ENCODE results near the gene COL11A2. TPM values are rescaled to one million over a fixed set of nuclear protein-coding genes. Genes with fewer than 3 reads are reported as not detected.

COL11A2 gene
- polyA plus RNA-seq, 1 of the 3 experiments (the other 2 are of a cell fraction) = 0.99 TPM

DNA sequence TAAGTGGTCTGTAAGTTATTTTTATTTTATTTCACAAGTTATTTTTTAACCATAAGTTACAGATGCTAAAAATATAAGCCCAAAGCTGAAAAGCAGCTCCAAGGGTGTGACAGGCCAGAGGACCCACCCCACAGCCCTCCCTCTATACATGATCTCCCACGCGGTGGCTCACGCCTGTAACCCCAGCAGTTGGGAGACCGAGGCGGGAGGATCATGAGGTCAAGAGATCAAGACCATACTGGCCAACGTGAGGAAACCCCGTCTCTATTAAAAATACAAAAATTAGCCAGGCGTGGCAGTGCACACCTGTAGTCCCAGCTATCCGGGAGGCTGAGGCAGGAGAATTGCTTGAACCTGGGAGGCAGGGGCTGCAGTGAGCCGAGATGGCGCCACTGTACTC lies 32.2 kb downstream of the COL11A2 start:
- no peaks in the 10 kb centered on the region for H3K36me3 ChIP-seq (replicated peaks in 1 of 2; ENCODE audit: control insufficient read depth in 1 of 2, insufficient read depth in 2 of 2, low read length in 1 of 2)
- no peaks in the 10 kb centered on the region for H4K20me1 ChIP-seq (ENCODE audit: insufficient read depth)
- no peak overlapping the region for H3K4me2 ChIP-seq
- no peak for DNase-seq
- H3K79me2 ChIP-seq (ENCODE audit: insufficient read depth) = no peaks in the 10 kb centered on the region
- CTCF ChIA-PET = interaction anchor here (0.7 to 6.4 kb wide), 6 partner anchors 11 to 95 kb away, joined by 3 to 96 read pairs (median 6); no protein-coding TSS in a partner anchor
- H3K4me3 ChIP-seq (ENCODE audit: low read depth in 2 of 2, low read length in 1 of 2) = no peak overlapping the region
- H3F3A ChIP-seq (replicated peaks; ENCODE audit: insufficient read depth) = no peaks in the 10 kb centered on the region
- no peak overlapping the region for H2AFZ ChIP-seq (ENCODE audit: low read depth)
- TF ChIP-seq, protein P1, sequence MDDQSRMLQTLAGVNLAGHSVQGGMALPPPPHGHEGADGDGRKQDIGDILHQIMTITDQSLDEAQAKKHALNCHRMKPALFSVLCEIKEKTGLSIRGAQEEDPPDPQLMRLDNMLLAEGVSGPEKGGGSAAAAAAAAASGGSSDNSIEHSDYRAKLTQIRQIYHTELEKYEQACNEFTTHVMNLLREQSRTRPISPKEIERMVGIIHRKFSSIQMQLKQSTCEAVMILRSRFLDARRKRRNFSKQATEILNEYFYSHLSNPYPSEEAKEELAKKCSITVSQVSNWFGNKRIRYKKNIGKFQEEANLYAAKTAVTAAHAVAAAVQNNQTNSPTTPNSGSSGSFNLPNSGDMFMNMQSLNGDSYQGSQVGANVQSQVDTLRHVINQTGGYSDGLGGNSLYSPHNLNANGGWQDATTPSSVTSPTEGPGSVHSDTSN (IDR thresholded peaks at IDR 0.05) = no peak
- TF ChIP-seq POLR2AphosphoS5 (IDR thresholded peaks at IDR 0.05; ENCODE audit: low read depth, low read length) (no peak), FOSL2 (IDR thresholded peaks at IDR 0.05; ENCODE audit: borderline replicate concordance, low read depth) (no peak), MEF2A (IDR thresholded peaks at IDR 0.05; ENCODE audit: borderline replicate concordance, low read depth) (no peak), FOXM1 (IDR thresholded peaks at IDR 0.05; ENCODE audit: low read depth) (no peak), RXRA (IDR thresholded peaks at IDR 0.05; ENCODE audit: borderline replicate concordance, low read depth) (no peak), MXI1 (IDR thresholded peaks at IDR 0.05; ENCODE audit: low read depth, low read length) (no peak)
- H3K9ac ChIP-seq = no peak overlapping the region
- no peaks in the 10 kb centered on the region for H3K9me2 ChIP-seq
- POLR2A ChIA-PET = no interaction called here
- no peaks in the 10 kb centered on the region for H3K9me3 ChIP-seq
- peaks cover 0 to 7% of the 10 kb centered on the region in 2 experiments; a peak in 1 of 4 replicates for H3K4me1 ChIP-seq (ENCODE audit: control insufficient read depth in 1 of 2, insufficient read depth in 2 of 2, low read depth in 1 of 2, low read length in 1 of 2)
- 93% methylated on average over 11 of the region's 11 CpGs for WGBS (ENCODE audit: low lambda C conversion rate)
- H3K27me3 ChIP-seq (ENCODE audit: insufficient read depth) = no peaks in the 10 kb centered on the region; the same call in 1 of the 2 replicates
- H3K27ac ChIP-seq (ENCODE audit: low read depth in 2 of 2, low read length in 1 of 2) = no peak overlapping the region

DNA sequence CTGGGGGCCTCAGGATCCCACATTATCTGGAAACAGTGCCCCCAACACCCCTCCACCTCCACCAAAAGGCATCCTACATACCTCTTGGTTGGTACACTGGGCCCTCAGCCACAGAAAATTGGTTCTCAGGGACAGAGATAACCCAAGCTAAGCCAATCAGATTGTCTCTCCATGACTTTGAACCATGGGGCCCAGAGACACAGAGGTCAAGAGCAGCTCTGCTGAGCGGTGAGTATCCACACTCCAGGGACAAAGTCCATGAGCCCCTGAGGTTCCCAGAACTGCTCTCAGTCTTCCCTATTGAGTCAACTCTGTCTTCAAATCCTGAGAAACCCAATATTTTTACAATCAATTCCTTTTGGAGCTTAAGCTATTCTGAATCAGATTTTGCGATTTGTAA lies 35.3 kb downstream of the COL11A2 start:
- ChIA-PET CTCF (interaction anchor here (0.9 to 6.4 kb wide), 5 partner anchors 10 to 91 kb away, joined by 3 to 96 read pairs (median 5); partner anchors contain the start of gene COL11A2), POLR2A (no interaction called here)
- TF ChIP-seq, protein P2, sequence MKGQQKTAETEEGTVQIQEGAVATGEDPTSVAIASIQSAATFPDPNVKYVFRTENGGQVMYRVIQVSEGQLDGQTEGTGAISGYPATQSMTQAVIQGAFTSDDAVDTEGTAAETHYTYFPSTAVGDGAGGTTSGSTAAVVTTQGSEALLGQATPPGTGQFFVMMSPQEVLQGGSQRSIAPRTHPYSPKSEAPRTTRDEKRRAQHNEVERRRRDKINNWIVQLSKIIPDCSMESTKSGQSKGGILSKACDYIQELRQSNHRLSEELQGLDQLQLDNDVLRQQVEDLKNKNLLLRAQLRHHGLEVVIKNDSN (IDR thresholded peaks at IDR 0.05; ENCODE audit: borderline replicate concordance, low read depth) = no peak
- Histone ChIP-seq H3K27ac (ENCODE audit: low read depth in 2 of 2, low read length in 1 of 2) (no peak overlapping the region), H3K79me2 (ENCODE audit: insufficient read depth) (no peaks in the 10 kb centered on the region), H2AFZ (ENCODE audit: low read depth) (no peak overlapping the region), H3K9ac (no peak overlapping the region), H3F3A (replicated peaks; ENCODE audit: insufficient read depth) (no peaks in the 10 kb centered on the region), H3K4me1 (ENCODE audit: control insufficient read depth in 1 of 2, insufficient read depth in 2 of 2, low read depth in 1 of 2, low read length in 1 of 2) (peaks cover 0 to 5% of the 10 kb centered on the region in 2 experiments; a peak in 1 of 4 replicates), H3K36me3 (replicated peaks in 1 of 2; ENCODE audit: control insufficient read depth in 1 of 2, insufficient read depth in 2 of 2, low read length in 1 of 2) (no peaks in the 10 kb centered on the region), H3K27me3 (ENCODE audit: insufficient read depth) (no peaks in the 10 kb centered on the region; the same call in 1 of the 2 replicates), H3K4me3 (ENCODE audit: low read depth in 2 of 2, low read length in 1 of 2) (no peak overlapping the region), H4K20me1 (ENCODE audit: insufficient read depth) (no peaks in the 10 kb centered on the region), H3K9me2 (no peaks in the 10 kb centered on the region), H3K4me2 (no peak overlapping the region), H3K9me3 (no peaks in the 10 kb centered on the region)
- WGBS (ENCODE audit: low lambda C conversion rate) = 40% methylated on average over 2 of the region's 2 CpGs
- no peak for DNase-seq

DNA sequence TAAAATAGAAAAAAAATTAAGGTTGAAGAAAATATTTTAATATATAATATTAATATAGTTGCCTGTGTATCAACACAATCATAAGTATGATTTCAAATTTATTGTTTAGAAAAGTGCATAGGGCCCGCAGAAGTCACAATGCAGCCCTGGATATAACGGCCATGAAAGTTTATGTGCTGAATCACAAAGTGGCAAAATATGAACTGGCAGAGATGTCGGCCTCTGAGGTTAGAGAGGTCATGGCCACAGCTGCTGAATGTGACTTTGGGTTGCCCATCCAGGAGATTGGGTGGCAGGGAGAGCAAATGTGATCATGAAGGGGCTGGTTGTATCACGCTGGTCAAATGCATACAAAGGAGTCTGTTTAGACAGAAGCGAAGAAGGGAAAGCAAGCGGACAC lies 35.7 kb downstream of the COL11A2 start:
- DNase-seq = no peak
- WGBS (ENCODE audit: low lambda C conversion rate) = 60% methylated on average over 6 of the region's 6 CpGs
- no peak overlapping the region for H3K9ac ChIP-seq
- H3K4me2 ChIP-seq = no peak overlapping the region
- no peaks in the 10 kb centered on the region for H3K79me2 ChIP-seq (ENCODE audit: insufficient read depth)
- H3F3A ChIP-seq (replicated peaks; ENCODE audit: insufficient read depth) = no peaks in the 10 kb centered on the region
- no peaks in the 10 kb centered on the region for H4K20me1 ChIP-seq (ENCODE audit: insufficient read depth)
- H3K9me2 ChIP-seq = no peaks in the 10 kb centered on the region
- H2AFZ ChIP-seq (ENCODE audit: low read depth) = no peak overlapping the region
- peaks cover 0 to under 1% of the 10 kb centered on the region in 2 experiments; a peak in 1 of 4 replicates for H3K4me1 ChIP-seq (ENCODE audit: control insufficient read depth in 1 of 2, insufficient read depth in 2 of 2, low read depth in 1 of 2, low read length in 1 of 2)
- CTCF ChIA-PET = interaction anchor here (0.9 to 6.4 kb wide), 5 partner anchors 9 to 91 kb away, joined by 3 to 96 read pairs (median 5); partner anchors contain the start of gene COL11A2
- POLR2A ChIA-PET = no interaction called here
- no peak overlapping the region for H3K4me3 ChIP-seq (ENCODE audit: low read depth in 2 of 2, low read length in 1 of 2)
- 0 out of 2 replicates have a peak, but pooled peaks cover 1% of the 10 kb centered on the region for H3K9me3 ChIP-seq
- H3K36me3 ChIP-seq (replicated peaks in 1 of 2; ENCODE audit: control insufficient read depth in 1 of 2, insufficient read depth in 2 of 2, low read length in 1 of 2) = no peaks in the 10 kb centered on the region
- no peaks in the 10 kb centered on the region; the same call in 1 of the 2 replicates for H3K27me3 ChIP-seq (ENCODE audit: insufficient read depth)
- H3K27ac ChIP-seq (ENCODE audit: low read depth in 2 of 2, low read length in 1 of 2) = no peak overlapping the region
- TF ChIP-seq SMC3 (IDR thresholded peaks at IDR 0.05; ENCODE audit: low read depth, low read length) (no peak), MXI1 (IDR thresholded peaks at IDR 0.05; ENCODE audit: low read depth, low read length) (no peak), FOXM1 (IDR thresholded peaks at IDR 0.05; ENCODE audit: low read depth) (no peak), RFX5 (IDR thresholded peaks at IDR 0.05; ENCODE audit: low read length) (no peak), MEF2A (IDR thresholded peaks at IDR 0.05; ENCODE audit: borderline replicate concordance, low read depth) (no peak), NFIC (IDR thresholded peaks at IDR 0.05; ENCODE audit: borderline replicate concordance) (no peak), TEAD4 (IDR thresholded peaks at IDR 0.05; ENCODE audit: borderline replicate concordance, insufficient read depth) (no peak), ELF1 (IDR thresholded peaks at IDR 0.05) (no peak), EP300 (IDR thresholded peaks at IDR 0.05; ENCODE audit: borderline replicate concordance in 1 of 2, low read depth in 1 of 2, low read length in 1 of 2) (no peak), GATA2 (CRISPR knock-in tag; IDR thresholded peaks at IDR 0.05) (no peak), CHD2 (IDR thresholded peaks at IDR 0.05; ENCODE audit: low read length, partially characterized antibody) (no peak), GABPA (IDR thresholded peaks at IDR 0.05; ENCODE audit: low read depth) (no peak)
- TF ChIP-seq, protein P3, sequence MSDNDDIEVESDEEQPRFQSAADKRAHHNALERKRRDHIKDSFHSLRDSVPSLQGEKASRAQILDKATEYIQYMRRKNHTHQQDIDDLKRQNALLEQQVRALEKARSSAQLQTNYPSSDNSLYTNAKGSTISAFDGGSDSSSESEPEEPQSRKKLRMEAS (IDR thresholded peaks at IDR 0.05; ENCODE audit: low read depth) = no peak
- TF ChIP-seq, protein P4, sequence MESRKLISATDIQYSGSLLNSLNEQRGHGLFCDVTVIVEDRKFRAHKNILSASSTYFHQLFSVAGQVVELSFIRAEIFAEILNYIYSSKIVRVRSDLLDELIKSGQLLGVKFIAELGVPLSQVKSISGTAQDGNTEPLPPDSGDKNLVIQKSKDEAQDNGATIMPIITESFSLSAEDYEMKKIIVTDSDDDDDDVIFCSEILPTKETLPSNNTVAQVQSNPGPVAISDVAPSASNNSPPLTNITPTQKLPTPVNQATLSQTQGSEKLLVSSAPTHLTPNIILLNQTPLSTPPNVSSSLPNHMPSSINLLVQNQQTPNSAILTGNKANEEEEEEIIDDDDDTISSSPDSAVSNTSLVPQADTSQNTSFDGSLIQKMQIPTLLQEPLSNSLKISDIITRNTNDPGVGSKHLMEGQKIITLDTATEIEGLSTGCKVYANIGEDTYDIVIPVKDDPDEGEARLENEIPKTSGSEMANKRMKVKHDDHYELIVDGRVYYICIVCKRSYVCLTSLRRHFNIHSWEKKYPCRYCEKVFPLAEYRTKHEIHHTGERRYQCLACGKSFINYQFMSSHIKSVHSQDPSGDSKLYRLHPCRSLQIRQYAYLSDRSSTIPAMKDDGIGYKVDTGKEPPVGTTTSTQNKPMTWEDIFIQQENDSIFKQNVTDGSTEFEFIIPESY (IDR thresholded peaks at IDR 0.05; ENCODE audit: borderline replicate concordance, low read depth) = no peak

All from SK-N-SH (cell line).